Uterus (tissue), 4 donors: ENCODE data around the gene RAB21. TPM values are rescaled to one million over a fixed set of nuclear protein-coding genes. Genes with fewer than 3 reads are reported as not detected.

ENCODE experiments used
- DNase-seq, 2 donors: peaks; one replicate each; pipeline ENCODE4 v3.0.0-alpha.2; 2019 to 2020
- H3K27ac ChIP-seq, 2 donors: fragments of 200-600 bp; sonication (generic); 1 replicate in 1 of 2; 2 replicates in 1 of 2; pipeline ENCODE4 v1.5.1; 2016 to 2018
- H3K27me3 ChIP-seq, 2 donors: fragments of 200-600 bp; sonication (generic); one replicate each; pipeline ENCODE4 v1.5.1; 2018 to 2019; ENCODE audit warnings: control low read depth in 1 of 2
- H3K36me3 ChIP-seq, 2 donors: fragments of 200-600 bp; sonication (generic); one replicate each; pipeline ENCODE4 v1.5.1; 2019; ENCODE audit warnings: control low read depth in 1 of 2
- H3K4me1 ChIP-seq, 2 donors: fragments of 200-600 bp; sonication (generic); one replicate each; pipeline ENCODE4 v1.5.1; 2018 to 2019; ENCODE audit warnings: control low read depth in 1 of 2
- H3K4me3 ChIP-seq, 2 donors: fragments of 200-600 bp; sonication (generic); 1 replicate in 1 of 2; 2 replicates in 1 of 2; pipeline ENCODE4 v1.5.1; 2018 to 2019; ENCODE audit warnings: mild to moderate bottlenecking in 1 of 2
- H3K9me3 ChIP-seq, 2 donors: fragments of 200-600 bp; sonication (generic); one replicate each; pipeline ENCODE4 v1.5.1; 2019; ENCODE audit warnings: control low read depth in 1 of 2
- POLR2A ChIP-seq, 2 donors: fragments of 450-650 bp; IDR thresholded peaks; one replicate each; pipeline ENCODE4 v1.6.1; 2016; ENCODE audit warnings: antibody characterized with exemption in 2 of 2, mild to moderate bottlenecking in 1 of 2, moderate library complexity in 1 of 2
- intact Hi-C: fragments of 100-400 bp; cut with DNase I; formaldehyde crosslinking; loops from one replicate; pipeline ENCODE4 v1.15.1; 2023; ENCODE audit warnings: low total_unique reads
- total RNA-seq, 4 donors: library from RNA; depleted of rRNA in 3 of 4; stranded (reverse); fragments of >200 nt in 3 of 4; gene quantifications; one replicate each; pipeline versions ENCODE4 v1.1.0 to v1.2.4, GENCODE V29; 2014 to 2023
- TF ChIP-seq, protein P1 (sequence below), 4 experiments: fragments of 200-600 bp in 2 of 4; fragments of 450-650 bp in 2 of 4; sonication (generic) in 2 of 4; IDR thresholded peaks; one replicate each; pipeline ENCODE4 v1.5.1; 2016 to 2019; ENCODE audit warnings: antibody characterized with exemption in 4 of 4, mild to moderate bottlenecking in 2 of 4, moderate library complexity in 1 of 4
- donor health status: DM: yes; HTN: yes; CAD: no.

Gene RAB21
- total RNA-seq, 4 donors from 2014 or later = 10.6 to 72.7 (median 24.5) TPM

DNA sequence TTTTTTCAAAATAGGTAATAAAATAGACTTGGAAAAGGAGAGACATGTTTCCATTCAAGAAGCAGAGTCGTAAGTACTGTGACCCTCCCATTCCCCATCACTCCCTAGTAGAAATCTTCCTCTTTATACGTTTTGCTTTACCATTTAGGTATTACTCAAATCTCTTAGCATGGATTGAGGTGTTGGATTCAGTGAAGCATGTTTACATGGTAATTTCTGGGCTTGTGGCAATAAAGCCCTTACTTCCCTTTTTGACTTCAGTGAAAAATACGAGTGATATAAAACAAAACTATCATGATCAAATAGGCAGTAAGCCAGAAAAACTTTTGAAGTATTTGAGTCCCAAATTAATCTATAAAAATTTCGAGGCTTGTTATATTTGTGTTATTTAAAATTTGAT, 27.4 kb downstream of the RAB21 start:
- H3K27me3 ChIP-seq = no peaks in the 10 kb centered on the region
- H3K27ac ChIP-seq = no peak overlapping the region
- TF ChIP-seq, protein P1, sequence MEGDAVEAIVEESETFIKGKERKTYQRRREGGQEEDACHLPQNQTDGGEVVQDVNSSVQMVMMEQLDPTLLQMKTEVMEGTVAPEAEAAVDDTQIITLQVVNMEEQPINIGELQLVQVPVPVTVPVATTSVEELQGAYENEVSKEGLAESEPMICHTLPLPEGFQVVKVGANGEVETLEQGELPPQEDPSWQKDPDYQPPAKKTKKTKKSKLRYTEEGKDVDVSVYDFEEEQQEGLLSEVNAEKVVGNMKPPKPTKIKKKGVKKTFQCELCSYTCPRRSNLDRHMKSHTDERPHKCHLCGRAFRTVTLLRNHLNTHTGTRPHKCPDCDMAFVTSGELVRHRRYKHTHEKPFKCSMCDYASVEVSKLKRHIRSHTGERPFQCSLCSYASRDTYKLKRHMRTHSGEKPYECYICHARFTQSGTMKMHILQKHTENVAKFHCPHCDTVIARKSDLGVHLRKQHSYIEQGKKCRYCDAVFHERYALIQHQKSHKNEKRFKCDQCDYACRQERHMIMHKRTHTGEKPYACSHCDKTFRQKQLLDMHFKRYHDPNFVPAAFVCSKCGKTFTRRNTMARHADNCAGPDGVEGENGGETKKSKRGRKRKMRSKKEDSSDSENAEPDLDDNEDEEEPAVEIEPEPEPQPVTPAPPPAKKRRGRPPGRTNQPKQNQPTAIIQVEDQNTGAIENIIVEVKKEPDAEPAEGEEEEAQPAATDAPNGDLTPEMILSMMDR (IDR thresholded peaks at IDR 0.05) = no peak
- no peak for TF ChIP-seq POLR2A (IDR thresholded peaks at IDR 0.05)
- no peak overlapping the region for H3K4me3 ChIP-seq
- H3K9me3 ChIP-seq = no peaks in the 10 kb centered on the region
- no peaks in the 10 kb centered on the region for H3K36me3 ChIP-seq
- no peak for DNase-seq
- intact Hi-C loops = no loop called here
- no peaks in the 10 kb centered on the region for H3K4me1 ChIP-seq

DNA sequence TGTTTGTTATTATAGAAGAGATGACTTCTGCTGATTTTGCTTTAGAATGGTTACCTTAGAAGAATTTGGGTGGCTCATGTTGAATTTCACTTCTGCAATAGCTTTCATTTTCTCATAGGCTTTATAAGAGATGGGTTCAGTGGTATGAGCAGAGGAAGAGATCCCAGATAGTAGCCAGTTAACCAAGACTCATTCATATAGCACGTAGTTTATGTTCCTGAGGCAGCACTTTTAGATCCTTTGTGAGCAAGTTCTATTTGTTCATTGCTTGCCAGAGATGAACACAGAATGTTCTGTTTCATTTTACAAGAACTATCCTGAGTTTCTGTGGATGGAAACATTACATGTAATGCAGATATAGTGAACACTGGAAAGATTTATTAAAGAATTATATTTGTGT, 32.2 kb downstream of the RAB21 start:
- no peak for TF ChIP-seq POLR2A (IDR thresholded peaks at IDR 0.05)
- TF ChIP-seq, protein P1 (IDR thresholded peaks at IDR 0.05) = no peak
- Histone ChIP-seq H3K9me3 (no peaks in the 10 kb centered on the region), H3K4me3 (no peak overlapping the region), H3K36me3 (no peaks in the 10 kb centered on the region), H3K4me1 (no peaks in the 10 kb centered on the region), H3K27me3 (no peaks in the 10 kb centered on the region), H3K27ac (no peak overlapping the region)
- intact Hi-C loops = no loop called here
- no peak for DNase-seq

DNA sequence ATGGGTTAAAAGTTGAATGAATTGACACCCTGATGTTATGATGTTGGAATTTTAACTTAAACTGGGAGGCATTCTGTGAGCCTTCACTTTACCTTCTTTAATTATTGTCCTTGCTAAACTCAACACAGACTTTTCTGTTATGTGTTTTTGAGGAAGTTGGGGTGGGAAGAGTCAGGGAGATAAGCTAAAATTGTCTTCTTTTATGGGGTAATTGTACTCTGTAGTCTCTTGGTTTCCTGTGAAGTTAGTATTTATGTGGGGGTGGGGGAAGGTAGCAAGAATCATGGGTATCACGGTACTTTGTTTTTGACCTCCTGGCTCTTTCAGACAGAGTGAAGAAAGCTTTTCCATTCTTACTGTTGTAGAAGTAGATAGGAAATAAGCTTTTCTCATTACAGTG, 32.9 kb downstream of the RAB21 start:
- no peak for DNase-seq
- intact Hi-C loops = no loop called here

DNA sequence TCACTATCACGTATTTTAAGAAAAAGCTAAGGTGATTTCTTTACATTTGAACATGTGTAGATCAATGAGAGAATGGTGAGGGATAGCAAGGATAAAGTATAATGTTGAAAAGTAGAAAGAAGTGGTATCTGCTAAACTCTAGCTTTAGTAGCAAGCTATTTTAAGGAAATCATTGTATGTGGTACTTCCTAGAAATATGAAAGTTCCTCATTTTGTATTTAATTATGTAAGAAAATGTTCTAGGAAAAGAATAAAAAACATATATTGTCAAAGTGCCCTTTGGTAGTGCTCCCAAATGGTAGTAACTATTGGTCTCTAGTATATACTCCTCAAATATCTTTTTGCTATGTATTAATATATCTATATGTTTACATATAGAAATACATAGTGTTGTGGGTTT, 35.7 kb downstream of the RAB21 start:
- intact Hi-C loops = no loop called here
- Histone ChIP-seq H3K36me3 (no peaks in the 10 kb centered on the region), H3K9me3 (no peaks in the 10 kb centered on the region), H3K27me3 (no peaks in the 10 kb centered on the region), H3K27ac (no peak overlapping the region), H3K4me3 (no peak overlapping the region), H3K4me1 (no peaks in the 10 kb centered on the region)
- DNase-seq = no peak
- TF ChIP-seq POLR2A (IDR thresholded peaks at IDR 0.05) = no peak
- TF ChIP-seq, protein P1 (IDR thresholded peaks at IDR 0.05) = no peak

More for the DNA sequence above, 32.9 kb downstream of the RAB21 start:
- no peak overlapping the region for H3K27ac ChIP-seq
- H3K4me3 ChIP-seq = no peak overlapping the region
- no peaks in the 10 kb centered on the region for H3K36me3 ChIP-seq
- H3K4me1 ChIP-seq = no peaks in the 10 kb centered on the region
- H3K27me3 ChIP-seq = no peaks in the 10 kb centered on the region
- TF ChIP-seq, protein P1 (IDR thresholded peaks at IDR 0.05) = no peak
- no peak for TF ChIP-seq POLR2A (IDR thresholded peaks at IDR 0.05)
- no peaks in the 10 kb centered on the region for H3K9me3 ChIP-seq

DNA sequence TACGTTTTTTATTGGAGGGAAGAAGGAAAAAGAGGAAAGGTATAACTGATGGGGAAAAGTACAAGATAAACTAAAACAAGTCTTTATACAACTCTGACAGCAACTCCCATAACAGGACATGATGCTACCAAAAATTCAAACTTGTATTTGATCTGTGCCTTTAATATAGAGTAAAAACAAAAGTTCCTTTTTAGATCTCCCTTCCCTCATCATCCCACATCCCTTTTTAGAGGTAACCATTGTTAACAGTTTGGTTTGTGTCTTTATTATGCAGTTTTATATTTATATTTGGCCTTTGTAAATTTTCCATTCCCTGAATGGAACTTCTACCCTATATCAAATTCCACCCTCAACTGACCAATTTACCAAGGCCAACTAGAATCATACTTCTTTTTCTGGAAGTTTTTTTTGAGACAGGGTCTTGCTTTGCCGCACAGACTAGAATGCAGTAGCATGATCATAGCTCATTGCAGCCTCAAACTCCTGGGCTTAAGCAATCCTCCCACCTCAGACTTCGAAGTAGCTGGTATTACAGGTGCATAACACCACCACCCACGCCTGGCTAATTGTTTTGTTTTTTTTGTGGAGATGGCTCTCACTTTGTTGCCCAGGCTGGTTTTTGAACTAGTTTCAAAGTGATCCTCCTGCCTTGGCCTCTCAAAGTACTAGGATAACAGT, 36.9 kb downstream of the RAB21 start:
- Histone ChIP-seq H3K36me3 (no peaks in the 10 kb centered on the region), H3K4me1 (no peaks in the 10 kb centered on the region), H3K27me3 (no peaks in the 10 kb centered on the region), H3K9me3 (no peaks in the 10 kb centered on the region), H3K27ac (no peak overlapping the region), H3K4me3 (no peak overlapping the region)
- TF ChIP-seq POLR2A (IDR thresholded peaks at IDR 0.05) = no peak
- TF ChIP-seq, protein P1 (IDR thresholded peaks at IDR 0.05) = no peak
- DNase-seq = no peak
- intact Hi-C loops = no loop called here
